RWPE2 (cell line): ENCODE measurements around the gene LYAR.

Experiments
- ATAC-seq: fragments of 200-7000 bp; cut with Tn5 transposase; 3 replicates; pipeline ENCODE4 v1.9.1; 2021; ENCODE audit warnings: low read depth
- DNase-seq: peaks from one replicate; pipeline ENCODE4 v3.0.0-alpha.2; 2020; ENCODE audit warnings: low spot score
- H3K27ac ChIP-seq: fragments of 450-650 bp; 2 replicates; pipeline ENCODE4 v1.5.1; 2017; ENCODE audit warnings: mild to moderate bottlenecking; ENCODE audit not compliant: poor library complexity, severe bottlenecking
- H3K27me3 ChIP-seq: fragments of 250-450 bp; sonication (Bioruptor Pico); 2 replicates; pipeline ENCODE4 v1.5.1; 2021; ENCODE audit warnings: mild to moderate bottlenecking, moderate library complexity; ENCODE audit not compliant: insufficient read depth, poor library complexity, severe bottlenecking
- H3K36me3 ChIP-seq: fragments of 250-450 bp; sonication (Bioruptor Pico); 2 replicates; pipeline ENCODE4 v1.5.1; 2020; ENCODE audit warnings: low read depth, mild to moderate bottlenecking, moderate library complexity
- H3K4me1 ChIP-seq: fragments of 250-450 bp; sonication (Bioruptor Pico); 2 replicates; pipeline ENCODE4 v1.5.1; 2021; ENCODE audit warnings: mild to moderate bottlenecking, moderate library complexity; ENCODE audit not compliant: insufficient read depth, poor library complexity, severe bottlenecking
- H3K4me3 ChIP-seq: fragments of 250-450 bp; sonication (Bioruptor Pico); 2 replicates; pipeline ENCODE4 v1.5.1; 2021; ENCODE audit warnings: mild to moderate bottlenecking, moderate library complexity; ENCODE audit not compliant: severe bottlenecking
- H3K9me3 ChIP-seq: fragments of 250-450 bp; sonication (Bioruptor Pico); 2 replicates; pipeline ENCODE4 v1.5.1; 2021; ENCODE audit warnings: mild to moderate bottlenecking, moderate library complexity; ENCODE audit not compliant: severe bottlenecking
- CTCF ChIP-seq: fragments of 450-650 bp; IDR thresholded peaks from one replicate; pipeline ENCODE4 v1.5.1; 2017; ENCODE audit warnings: mild to moderate bottlenecking, moderate library complexity; ENCODE audit not compliant: poor library complexity, severe bottlenecking

LYAR gene

DNA sequence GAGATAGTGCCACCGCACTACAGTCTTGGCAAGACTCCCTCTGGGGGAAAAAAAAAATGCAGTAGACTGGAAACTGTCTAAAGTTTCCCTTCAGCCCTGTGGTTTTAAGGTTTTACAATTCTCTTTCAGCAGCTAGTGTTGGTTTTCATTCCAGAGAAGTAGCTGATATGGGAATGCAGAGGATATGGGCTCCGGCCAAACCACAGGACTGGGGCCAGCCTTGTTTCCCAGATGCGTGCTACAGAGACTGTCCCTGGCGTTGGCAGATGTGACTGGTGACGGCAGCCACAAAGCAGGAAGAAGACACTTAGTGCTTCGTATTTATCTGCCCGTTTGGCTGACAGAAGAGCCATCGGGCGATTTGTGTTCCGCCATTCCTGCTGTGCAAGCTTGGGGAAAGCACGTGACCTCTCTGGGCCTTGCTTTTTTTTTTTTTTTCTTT lies 43.3 kb upstream of the LYAR start:
- TF ChIP-seq CTCF = no peak
- H3K27me3 ChIP-seq = no peaks in the 10 kb centered on the region
- H3K27ac ChIP-seq = no peak overlapping the region
- no peaks in the 10 kb centered on the region for H3K9me3 ChIP-seq
- no peaks in the 10 kb centered on the region for H3K4me1 ChIP-seq
- no peaks in the 10 kb centered on the region for H3K36me3 ChIP-seq
- ATAC-seq (no peak), DNase-seq (no peak)
- H3K4me3 ChIP-seq = no peak overlapping the region

- Histone ChIP-seq H3K36me3 (no peaks in the 10 kb centered on the region), H3K4me1 (no peaks in the 10 kb centered on the region), H3K9me3 (no peaks in the 10 kb centered on the region), H3K27me3 (no peaks in the 10 kb centered on the region), H3K27ac (no peak overlapping the region), H3K4me3 (no peak overlapping the region)
- DNase-seq = no peak
- TF ChIP-seq CTCF = no peak
- no peak for ATAC-seq
Observed at GRCh38 chr4:4332529-4332928, 42.6 kb upstream of the LYAR start.

GRCh38 chr4:4330794-4331193 lies 40.8 kb upstream of the LYAR start:
- Histone ChIP-seq H3K36me3 (no peaks in the 10 kb centered on the region), H3K4me1 (no peaks in the 10 kb centered on the region), H3K9me3 (no peaks in the 10 kb centered on the region), H3K27ac (no peak overlapping the region), H3K27me3 (no peaks in the 10 kb centered on the region), H3K4me3 (no peak overlapping the region)
- DNase-seq = peak; percentile 25
- TF ChIP-seq CTCF = no peak
- ATAC-seq = no peak

- no peak overlapping the region for H3K4me3 ChIP-seq
- no peak for ATAC-seq
- H3K9me3 ChIP-seq = no peaks in the 10 kb centered on the region
- H3K4me1 ChIP-seq = no peaks in the 10 kb centered on the region
- peak; percentile 17 for DNase-seq
- no peak for TF ChIP-seq CTCF
- no peaks in the 10 kb centered on the region for H3K27me3 ChIP-seq
- no peaks in the 10 kb centered on the region for H3K36me3 ChIP-seq
- H3K27ac ChIP-seq = no peak overlapping the region
Observed at GRCh38 chr4:4329496-4329895, 39.5 kb upstream of the LYAR start.

DNA sequence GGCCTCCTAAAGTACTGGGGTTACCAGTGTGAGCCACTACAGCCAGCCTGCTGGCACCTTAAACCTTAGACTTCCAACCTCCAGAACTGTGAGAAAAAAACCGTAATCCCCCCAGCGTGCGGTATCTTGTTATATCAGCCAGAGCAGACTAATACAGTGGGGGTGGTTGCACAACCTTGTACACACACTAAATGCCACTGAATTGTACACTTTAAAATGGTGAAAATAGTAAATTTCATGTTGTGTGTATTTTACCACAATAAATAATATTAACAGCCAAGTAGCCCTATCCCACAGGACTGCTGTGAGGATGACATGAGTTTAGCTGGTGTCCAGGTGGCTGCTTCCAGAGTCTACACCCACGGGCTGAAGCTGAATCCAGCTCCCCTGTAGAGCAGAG lies 38.9 kb upstream of the LYAR start:
- peak; percentile 9 for DNase-seq

More for the DNA sequence above, 38.9 kb upstream of the LYAR start:
- no peak for ATAC-seq
- Histone ChIP-seq H3K4me3 (no peak overlapping the region), H3K4me1 (no peaks in the 10 kb centered on the region), H3K27ac (no peak overlapping the region), H3K9me3 (no peaks in the 10 kb centered on the region), H3K27me3 (no peaks in the 10 kb centered on the region), H3K36me3 (no peaks in the 10 kb centered on the region)
- no peak for TF ChIP-seq CTCF
